HCT116 (cell line): Measurements from ENCODE around the gene RAB37. TPM values are rescaled to one million over a fixed set of nuclear protein-coding genes. Genes with fewer than 3 reads are reported as not detected.

Experiments
- ATAC-seq: fragments of 200-7000 bp; cut with Tn5 transposase; 2 replicates; pipeline ENCODE4 v1.9.1; 2020; ENCODE audit warnings: mild to moderate bottlenecking, moderate library complexity
- BruUV-seq: library from RNA; stranded (reverse); fragments of 400-500 nt; replicated peaks from 2 replicates; lab custom pipeline; 2021; lab: Mats Ljungman, UMichigan
- CTCF ChIA-PET: fragments of 300-600 bp; sonication (Branson Sonifier 250); formaldehyde crosslinking; loops from one replicate; lab custom pipeline; 2021; ENCODE audit warnings: antibody characterized with exemption; lab: Charles Lee
- POLR2A ChIA-PET: fragments of 300-600, 350-600 bp; sonication (Branson Sonifier 250); formaldehyde crosslinking; loops from one replicate; lab custom pipeline; 2021; ENCODE audit warnings: antibody characterized with exemption; lab: Charles Lee
- RAD21 ChIA-PET, 2 experiments: fragments of 300-600 bp; sonication (Branson Sonifier 250); formaldehyde crosslinking; loops; one replicate each; lab custom pipeline; 2023; ENCODE audit warnings: low total read pairs in 2 of 2; ENCODE audit not compliant: uncharacterized antibody in 2 of 2, unreplicated experiment in 2 of 2, low non-redundant PET in 1 of 2; lab: Charles Lee
- DNase-seq: peaks from one replicate; pipeline ENCODE4 v3.0.0-alpha.2; 2010; ENCODE audit warnings: low read depth, low spot score
- H2AFZ ChIP-seq: fragments of 200-600 bp; shearing (Covaris generic), sonication (generic); 2 replicates; pipeline ENCODE4 v1.6.1; 2017; ENCODE audit warnings: low read depth, mixed run types, mixed read lengths, antibody characterized with exemption, low read length; ENCODE audit not compliant: poor library complexity, severe bottlenecking
- H3K27ac ChIP-seq: 2 replicates; pipeline ENCODE4 v1.5.1; 2012; ENCODE audit warnings: low read depth, low read length
- H3K27me3 ChIP-seq: fragments of 200-600 bp; sonication (generic); 2 replicates; pipeline ENCODE4 v1.6.1; 2016; ENCODE audit warnings: mixed run types, low read length, mixed read lengths; ENCODE audit not compliant: insufficient read depth
- H3K36me3 ChIP-seq, 2 experiments: fragments of 200-500 bp in 1 of 2; fragments of 200-600 bp in 1 of 2; sonication (Bioruptor generic) in 1 of 2; sonication (generic) in 1 of 2; 2 replicates each; pipeline versions ENCODE4 v1.5.1 to v1.6.1; 2014 to 2016; ENCODE audit warnings: low read length in 2 of 2, inconsistent platforms in 1 of 2, mixed read lengths in 1 of 2, mixed run types in 1 of 2; ENCODE audit not compliant: insufficient read depth in 2 of 2, control insufficient read depth in 1 of 2
- H3K4me1 ChIP-seq, 2 experiments: fragments of 200-600 bp in 1 of 2; sonication (generic) in 1 of 2; 2 replicates each; pipeline versions ENCODE4 v1.5.1 to v1.6.1; 2012 to 2017; ENCODE audit warnings: low read length in 2 of 2, inconsistent platforms in 1 of 2, mild to moderate bottlenecking in 1 of 2, mixed read lengths in 1 of 2, mixed run types in 1 of 2, moderate library complexity in 1 of 2; ENCODE audit not compliant: insufficient read depth in 2 of 2, control insufficient read depth in 1 of 2
- H3K4me2 ChIP-seq: fragments of 200-600 bp; sonication (generic); 2 replicates; pipeline ENCODE4 v1.6.1; 2017; ENCODE audit warnings: mixed run types, low read length, mixed read lengths
- H3K4me3 ChIP-seq, 2 experiments: fragments of 200-600 bp in 1 of 2; sonication (generic) in 1 of 2; replicated peaks in 1 of 2; 2 replicates each; pipeline ENCODE4 v1.5.1; 2011 to 2016; ENCODE audit warnings: low read length in 2 of 2, control low read depth in 1 of 2, low read depth in 1 of 2, mild to moderate bottlenecking in 1 of 2, mixed read lengths in 1 of 2, mixed run types in 1 of 2
- H3K79me2 ChIP-seq: fragments of 200-600 bp; sonication (generic); 2 replicates; pipeline ENCODE4 v1.6.1; 2017; ENCODE audit warnings: mild to moderate bottlenecking, mixed run types, low read length, moderate library complexity, mixed read lengths; ENCODE audit not compliant: insufficient read depth
- H3K9ac ChIP-seq: fragments of 200-600 bp; sonication (generic); 2 replicates; pipeline ENCODE4 v1.6.1; 2016; ENCODE audit warnings: low read length, mixed read lengths
- H3K9me2 ChIP-seq: fragments of 200-600 bp; sonication (generic), shearing (Covaris generic); 2 replicates; pipeline ENCODE4 v1.6.1; 2017; ENCODE audit warnings: mixed run types, mild to moderate bottlenecking, moderate library complexity; ENCODE audit not compliant: insufficient read depth
- H3K9me3 ChIP-seq, 2 experiments: fragments of 200-500 bp in 1 of 2; fragments of 200-600 bp in 1 of 2; sonication (Bioruptor generic) in 1 of 2; sonication (generic) in 1 of 2; 2 replicates each; pipeline ENCODE4 v1.6.1; 2014 to 2017; ENCODE audit warnings: low read length in 2 of 2, mixed read lengths in 2 of 2, inconsistent platforms in 1 of 2, low read depth in 1 of 2, mild to moderate bottlenecking in 1 of 2, mixed run types in 1 of 2, moderate library complexity in 1 of 2; ENCODE audit not compliant: control insufficient read depth in 1 of 2, insufficient read depth in 1 of 2
- H4K20me1 ChIP-seq: fragments of 200-600 bp; sonication (generic), shearing (Covaris generic); 2 replicates; pipeline ENCODE4 v1.6.1; 2017; ENCODE audit warnings: mixed run types, mild to moderate bottlenecking, moderate library complexity; ENCODE audit not compliant: insufficient read depth
- CBX3 ChIP-seq: IDR thresholded peaks from 2 replicates; pipeline ENCODE4 v1.6.1; 2012; ENCODE audit warnings: low read depth
- CEBPB ChIP-seq: IDR thresholded peaks from 2 replicates; pipeline ENCODE4 v1.6.1; 2012; ENCODE audit warnings: low read depth
- EGR1 ChIP-seq: IDR thresholded peaks from 2 replicates; pipeline ENCODE4 v1.6.1; 2012; ENCODE audit warnings: low read depth
- ELF1 ChIP-seq: IDR thresholded peaks from 2 replicates; pipeline ENCODE4 v1.6.1; 2012; ENCODE audit warnings: low read depth, borderline replicate concordance
- EZH2 ChIP-seq: fragments of 200-600 bp; sonication (generic); IDR thresholded peaks from 2 replicates; pipeline ENCODE4 v1.6.1; 2017; ENCODE audit warnings: antibody characterized with exemption, mixed run types
- EZH2phosphoT487 ChIP-seq: fragments of 200-600 bp; IDR thresholded peaks from 2 replicates; pipeline ENCODE4 v1.6.1; 2018; ENCODE audit warnings: antibody characterized with exemption, borderline replicate concordance
- JUND ChIP-seq: IDR thresholded peaks from 2 replicates; pipeline ENCODE4 v1.6.1; 2012
- POLR2A ChIP-seq: IDR thresholded peaks from 2 replicates; pipeline ENCODE4 v1.7.0; 2011; ENCODE audit warnings: borderline replicate concordance; ENCODE audit not compliant: insufficient read depth, insufficient read length; ENCODE audit errors: extremely low read depth
- RAD21 ChIP-seq: IDR thresholded peaks from 2 replicates; pipeline ENCODE4 v1.6.1; 2012; ENCODE audit warnings: low read depth, mild to moderate bottlenecking
- SIN3A ChIP-seq: IDR thresholded peaks from 2 replicates; pipeline ENCODE4 v1.6.1; 2012; ENCODE audit warnings: low read depth
- SRF ChIP-seq: IDR thresholded peaks from 2 replicates; pipeline ENCODE4 v1.6.1; 2012; ENCODE audit warnings: low read depth
- TCF7L2 ChIP-seq: IDR thresholded peaks from 2 replicates; pipeline ENCODE4 v1.7.0; 2011; ENCODE audit warnings: borderline replicate concordance, inconsistent platforms; ENCODE audit not compliant: insufficient read depth, insufficient read length; ENCODE audit errors: extremely low read depth
- YY1 ChIP-seq: IDR thresholded peaks from 2 replicates; pipeline ENCODE4 v1.6.1; 2011; ENCODE audit warnings: low read length, low read depth, moderate library complexity, mild to moderate bottlenecking; ENCODE audit not compliant: insufficient replicate concordance; ENCODE audit errors: extremely low read depth
- ZFX ChIP-seq: fragments of 450-650 bp; IDR thresholded peaks from 2 replicates; pipeline ENCODE4 v1.6.1; 2017
- ZNF274 ChIP-seq: fragments of 200-500 bp; sonication (Bioruptor generic); IDR thresholded peaks from 2 replicates; pipeline ENCODE4 v1.6.1; 2014; ENCODE audit warnings: mild to moderate bottlenecking, low read depth, low read length, inconsistent platforms
- intact Hi-C: fragments of 100-400 bp; cut with micrococcal nuclease; formaldehyde crosslinking; loops from 2 replicates; pipeline ENCODE4 v1.10.0; 2022
- total RNA-seq: library from RNA; stranded (reverse); gene quantifications from one replicate; pipeline ENCODE4 v1.2.1, GENCODE V29; 2021; ENCODE audit not compliant: unreplicated experiment
- TF ChIP-seq, protein P1 (sequence below): IDR thresholded peaks from 2 replicates; pipeline ENCODE4 v1.6.1; 2011; ENCODE audit warnings: mild to moderate bottlenecking, low read length, moderate library complexity; ENCODE audit not compliant: insufficient replicate concordance; ENCODE audit errors: extremely low read depth
- TF ChIP-seq, protein P2 (sequence below): IDR thresholded peaks from 2 replicates; pipeline ENCODE4 v1.6.1; 2012
- TF ChIP-seq, protein P3 (sequence below): IDR thresholded peaks from 2 replicates; pipeline ENCODE4 v1.6.1; 2012

Gene RAB37
- total RNA-seq, 1 experiment from 2014 or later, result 8.2 TPM

DNA sequence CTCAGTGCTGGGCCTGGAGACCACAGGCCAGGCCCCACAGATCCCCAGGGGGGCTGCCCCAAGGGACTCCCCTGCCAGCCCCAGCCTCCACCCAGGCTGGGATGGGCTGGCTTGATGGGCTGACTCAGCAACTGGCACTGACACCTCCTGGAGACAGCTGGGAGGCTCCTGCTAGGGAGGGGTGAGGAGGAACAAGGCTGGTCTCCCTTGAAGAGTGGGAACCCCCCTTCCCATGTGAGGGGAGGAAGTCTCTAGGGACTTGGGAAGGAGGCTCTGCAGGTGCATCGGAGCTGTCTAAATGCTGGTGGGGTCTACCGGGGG, 21.8 kb downstream of the RAB37 start (continued):
- TF ChIP-seq, protein P1, sequence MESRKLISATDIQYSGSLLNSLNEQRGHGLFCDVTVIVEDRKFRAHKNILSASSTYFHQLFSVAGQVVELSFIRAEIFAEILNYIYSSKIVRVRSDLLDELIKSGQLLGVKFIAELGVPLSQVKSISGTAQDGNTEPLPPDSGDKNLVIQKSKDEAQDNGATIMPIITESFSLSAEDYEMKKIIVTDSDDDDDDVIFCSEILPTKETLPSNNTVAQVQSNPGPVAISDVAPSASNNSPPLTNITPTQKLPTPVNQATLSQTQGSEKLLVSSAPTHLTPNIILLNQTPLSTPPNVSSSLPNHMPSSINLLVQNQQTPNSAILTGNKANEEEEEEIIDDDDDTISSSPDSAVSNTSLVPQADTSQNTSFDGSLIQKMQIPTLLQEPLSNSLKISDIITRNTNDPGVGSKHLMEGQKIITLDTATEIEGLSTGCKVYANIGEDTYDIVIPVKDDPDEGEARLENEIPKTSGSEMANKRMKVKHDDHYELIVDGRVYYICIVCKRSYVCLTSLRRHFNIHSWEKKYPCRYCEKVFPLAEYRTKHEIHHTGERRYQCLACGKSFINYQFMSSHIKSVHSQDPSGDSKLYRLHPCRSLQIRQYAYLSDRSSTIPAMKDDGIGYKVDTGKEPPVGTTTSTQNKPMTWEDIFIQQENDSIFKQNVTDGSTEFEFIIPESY, result no peak
- TF ChIP-seq EZH2 (no peak), ELF1 (no peak)
- TF ChIP-seq, all 23 proteins: peak for 0

DNA sequence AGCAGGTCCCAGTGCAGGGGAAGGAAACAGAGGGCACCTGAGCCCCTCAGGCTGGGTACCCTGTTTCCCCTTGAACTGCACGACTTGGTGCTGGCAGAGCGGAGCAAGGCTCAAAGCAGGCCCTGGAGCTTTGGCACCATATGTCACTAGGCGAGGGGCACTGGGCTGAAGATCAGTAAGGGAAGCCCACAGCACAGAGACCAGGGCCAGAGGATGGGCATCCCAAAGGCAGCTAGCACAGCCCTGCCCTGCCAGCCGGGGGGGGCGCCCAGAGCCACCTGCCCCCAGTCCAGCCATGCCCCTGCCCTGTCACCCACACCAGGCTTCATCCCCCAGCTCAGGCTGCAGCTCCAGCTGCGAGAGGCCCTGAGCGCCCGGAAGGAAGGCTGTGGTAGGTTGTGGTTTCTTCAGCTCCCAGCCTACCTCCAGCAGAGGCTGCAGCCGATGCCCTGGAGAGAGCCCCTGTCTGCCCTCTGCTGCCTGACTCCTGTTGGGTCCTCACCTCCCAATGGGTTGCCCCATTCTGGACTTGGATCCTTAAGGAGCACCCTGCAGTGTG, 22.3 kb downstream of the RAB37 start:
- ATAC-seq, result peak; percentile 1; the same call in 1 of the 2 replicates
- RAD21 ChIA-PET, result no interaction called here
- no peaks in the 10 kb centered on the region for H3K36me3 ChIP-seq
- H3K4me1 ChIP-seq, result peaks cover 46 to 54% of the 10 kb centered on the region in 2 experiments
- TF ChIP-seq RAD21 (no peak), CBX3 (no peak), ELF1 (no peak), ZFX (no peak), EGR1 (no peak), TCF7L2 (no peak), POLR2A (no peak), CEBPB (no peak), YY1 (no peak), ZNF274 (no peak), EZH2phosphoT487 (no peak), SRF (no peak), SIN3A (no peak), JUND (no peak), EZH2 (no peak)
- TF ChIP-seq, protein P2, sequence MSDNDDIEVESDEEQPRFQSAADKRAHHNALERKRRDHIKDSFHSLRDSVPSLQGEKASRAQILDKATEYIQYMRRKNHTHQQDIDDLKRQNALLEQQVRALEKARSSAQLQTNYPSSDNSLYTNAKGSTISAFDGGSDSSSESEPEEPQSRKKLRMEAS, result no peak
- TF ChIP-seq, protein P1, result no peak
- TF ChIP-seq, protein P3, sequence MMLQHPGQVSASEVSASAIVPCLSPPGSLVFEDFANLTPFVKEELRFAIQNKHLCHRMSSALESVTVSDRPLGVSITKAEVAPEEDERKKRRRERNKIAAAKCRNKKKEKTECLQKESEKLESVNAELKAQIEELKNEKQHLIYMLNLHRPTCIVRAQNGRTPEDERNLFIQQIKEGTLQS, result no peak
- TF ChIP-seq, all 23 proteins: peak for 0
- no peaks in the 10 kb centered on the region for H3K27me3 ChIP-seq
- peak overlapping the region; percentile 85 for H3K4me2 ChIP-seq
- CTCF ChIA-PET, result interaction anchor here (0.8 to 4.1 kb wide), 4 partner anchors 10 to 22 kb away, joined by 3 to 20 read pairs (median 5); no protein-coding TSS in a partner anchor
- H3K79me2 ChIP-seq, result peaks cover 68% of the 10 kb centered on the region
- no peak for DNase-seq
- POLR2A ChIA-PET, result interaction anchor here (1.1 to 3.9 kb wide), 5 partner anchors 10 to 17 kb away, joined by 3 to 18 read pairs (median 5); partner anchors contain the start of gene NAT9
- H3K4me3 ChIP-seq, result no peak overlapping the region
- no peak overlapping the region for H2AFZ ChIP-seq
- H3K9me2 ChIP-seq, result no peaks in the 10 kb centered on the region
- BruUV-seq, result no TSS peak
- H3K27ac ChIP-seq, result peak overlapping the region; percentile 63; the same call in 1 of the 2 replicates
- H3K9ac ChIP-seq, result peak overlapping the region; percentile 3; the same call in 1 of the 2 replicates
- no peaks in the 10 kb centered on the region for H3K9me3 ChIP-seq
- intact Hi-C loops, result no loop called here
- no peaks in the 10 kb centered on the region; the same call in 1 of the 2 replicates for H4K20me1 ChIP-seq
